Lung microvascular endothelial cell (primary cell): ENCODE data around the gene ECM1. TPM values are rescaled to one million over a fixed set of nuclear protein-coding genes. Genes with fewer than 3 reads are reported as not detected.

Experiments used
- DNase-seq, 2 donors: peaks; one replicate each; pipeline versions ENCODE4 v3.0.0 to v3.0.0-alpha.2; 2010; ENCODE audit warnings: low read depth in 2 of 2
- total RNA-seq: library from RNA; depleted of rRNA; stranded (reverse); fragments of >200 nt; gene quantifications from 2 replicates; pipeline ENCODE4 v1.2.1, GENCODE V29; 2014

The ECM1 gene
- total RNA-seq, 1 donor from 2014 or later = under 0.01 TPM

DNA sequence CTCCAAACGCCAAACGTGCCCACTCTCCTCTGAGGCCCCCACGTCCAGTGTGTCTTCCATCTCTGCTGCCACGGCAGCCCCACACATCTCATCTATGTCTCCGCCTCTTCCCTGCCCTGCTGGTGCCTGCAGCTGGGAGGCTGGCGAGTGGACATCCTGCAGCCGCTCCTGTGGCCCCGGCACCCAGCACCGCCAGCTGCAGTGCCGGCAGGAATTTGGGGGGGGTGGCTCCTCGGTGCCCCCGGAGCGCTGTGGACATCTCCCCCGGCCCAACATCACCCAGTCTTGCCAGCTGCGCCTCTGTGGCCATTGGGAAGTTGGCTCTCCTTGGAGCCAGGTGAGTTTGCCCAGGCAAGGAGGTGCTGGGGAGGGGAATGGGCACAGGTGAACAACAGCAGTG, 49.9 kb downstream of the ECM1 start:
- DNase-seq = peak; percentile 7 to 15

DNA sequence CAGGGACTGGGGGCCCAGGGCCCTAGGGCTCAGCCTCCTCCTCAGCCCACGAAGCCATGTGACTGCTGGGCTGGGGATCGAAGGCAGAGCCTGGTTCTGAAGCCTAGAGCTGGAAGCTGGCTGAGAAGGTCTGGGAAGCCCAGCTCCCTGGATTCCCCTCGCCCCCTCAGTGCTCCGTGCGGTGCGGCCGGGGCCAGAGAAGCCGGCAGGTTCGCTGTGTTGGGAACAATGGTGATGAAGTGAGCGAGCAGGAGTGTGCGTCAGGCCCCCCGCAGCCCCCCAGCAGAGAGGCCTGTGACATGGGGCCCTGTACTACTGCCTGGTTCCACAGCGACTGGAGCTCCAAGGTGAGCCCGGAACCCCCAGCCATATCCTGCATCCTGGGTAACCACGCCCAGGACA, 50.4 kb downstream of the ECM1 start:
- peak in 1 of 2 donors; percentile 10 for DNase-seq

DNA sequence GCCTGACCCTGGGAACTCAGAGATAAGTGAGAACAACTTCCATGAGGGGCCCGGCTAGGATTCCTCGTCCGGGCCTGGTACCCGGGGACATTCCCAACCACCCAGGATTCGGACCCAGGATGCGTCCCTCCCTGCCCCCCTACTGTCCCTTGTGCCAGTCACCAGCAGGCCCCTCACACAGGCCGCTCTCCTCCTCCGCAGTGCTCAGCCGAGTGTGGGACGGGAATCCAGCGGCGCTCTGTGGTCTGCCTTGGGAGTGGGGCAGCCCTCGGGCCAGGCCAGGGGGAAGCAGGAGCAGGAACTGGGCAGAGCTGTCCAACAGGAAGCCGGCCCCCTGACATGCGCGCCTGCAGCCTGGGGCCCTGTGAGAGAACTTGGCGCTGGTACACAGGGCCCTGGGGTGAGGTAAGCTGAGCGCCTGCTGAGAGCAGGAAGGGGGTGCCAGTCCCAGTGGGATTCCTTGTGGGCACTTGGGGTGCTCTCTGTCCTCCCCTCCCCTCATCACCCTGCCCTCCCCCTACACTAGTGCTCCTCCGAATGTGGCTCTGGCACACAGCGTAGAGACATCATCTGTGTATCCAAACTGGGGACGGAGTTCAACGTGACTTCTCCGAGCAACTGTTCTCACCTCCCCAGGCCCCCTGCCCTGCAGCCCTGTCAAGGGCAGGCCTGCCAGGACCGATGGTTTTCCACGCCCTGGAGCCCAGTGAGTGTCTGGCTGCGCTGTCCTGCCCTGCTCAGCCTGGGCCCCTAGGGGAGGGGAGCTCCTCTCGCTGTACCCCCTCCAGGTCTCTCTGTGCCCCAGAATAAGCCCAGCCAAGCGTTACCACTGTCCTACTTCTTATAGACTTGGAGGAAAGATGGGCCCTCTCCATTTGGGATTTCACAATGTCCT, 51.1 kb downstream of the ECM1 start:
- peak; percentile 85 for DNase-seq

DNA sequence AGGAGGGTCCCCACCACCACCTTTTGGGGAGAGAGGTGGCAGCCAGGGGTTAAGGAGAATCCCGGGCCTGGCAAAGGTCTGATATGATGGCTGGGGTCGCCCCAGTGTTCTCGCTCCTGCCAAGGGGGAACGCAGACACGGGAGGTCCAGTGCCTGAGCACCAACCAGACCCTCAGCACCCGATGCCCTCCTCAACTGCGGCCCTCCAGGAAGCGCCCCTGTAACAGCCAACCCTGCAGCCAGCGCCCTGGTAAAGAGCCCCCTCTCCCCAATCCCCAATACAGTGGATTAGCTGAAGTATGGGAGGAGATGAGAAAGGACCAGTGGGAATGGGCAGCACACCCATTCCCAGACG, 51.7 kb downstream of the ECM1 start:
- DNase-seq = no peak

DNA sequence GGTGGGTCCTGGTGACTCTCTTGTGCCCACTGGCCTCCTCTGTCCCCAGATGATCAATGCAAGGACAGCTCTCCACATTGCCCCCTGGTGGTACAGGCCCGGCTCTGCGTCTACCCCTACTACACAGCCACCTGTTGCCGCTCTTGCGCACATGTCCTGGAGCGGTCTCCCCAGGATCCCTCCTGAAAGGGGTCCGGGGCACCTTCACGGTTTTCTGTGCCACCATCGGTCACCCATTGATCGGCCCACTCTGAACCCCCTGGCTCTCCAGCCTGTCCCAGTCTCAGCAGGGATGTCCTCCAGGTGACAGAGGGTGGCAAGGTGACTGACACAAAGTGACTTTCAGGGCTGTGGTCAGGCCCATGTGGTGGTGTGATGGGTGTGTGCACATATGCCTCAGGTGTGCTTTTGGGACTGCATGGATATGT, 52.1 kb downstream of the ECM1 start:
- peak; percentile 74 to 85 for DNase-seq

DNA sequence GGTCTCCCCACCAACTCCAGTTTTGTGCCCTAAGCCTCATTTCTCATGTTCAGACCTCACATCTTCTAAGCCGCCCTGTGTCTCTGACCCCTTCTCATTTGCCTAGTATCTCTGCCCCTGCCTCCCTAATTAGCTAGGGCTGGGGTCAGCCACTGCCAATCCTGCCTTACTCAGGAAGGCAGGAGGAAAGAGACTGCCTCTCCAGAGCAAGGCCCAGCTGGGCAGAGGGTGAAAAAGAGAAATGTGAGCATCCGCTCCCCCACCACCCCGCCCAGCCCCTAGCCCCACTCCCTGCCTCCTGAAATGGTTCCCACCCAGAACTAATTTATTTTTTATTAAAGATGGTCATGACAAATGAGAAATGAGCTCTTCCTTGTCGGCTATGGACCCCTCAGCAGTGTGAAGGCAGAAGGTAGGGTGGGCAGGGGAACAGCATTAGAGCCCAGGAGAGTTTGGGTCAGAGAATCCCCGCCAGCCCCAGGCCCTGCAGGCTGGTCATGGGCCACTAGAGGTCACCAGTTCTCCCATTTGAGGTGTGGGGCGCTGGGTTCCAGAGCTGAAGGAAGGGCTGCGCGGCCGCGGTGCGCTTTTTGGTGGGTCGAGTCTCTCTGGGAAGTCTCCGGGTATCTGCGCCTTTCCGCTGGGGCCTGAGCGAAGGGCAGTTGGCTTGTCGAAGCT, 52.8 kb downstream of the ECM1 start:
- DNase-seq = peak in 1 of 2 donors; percentile 88

DNA sequence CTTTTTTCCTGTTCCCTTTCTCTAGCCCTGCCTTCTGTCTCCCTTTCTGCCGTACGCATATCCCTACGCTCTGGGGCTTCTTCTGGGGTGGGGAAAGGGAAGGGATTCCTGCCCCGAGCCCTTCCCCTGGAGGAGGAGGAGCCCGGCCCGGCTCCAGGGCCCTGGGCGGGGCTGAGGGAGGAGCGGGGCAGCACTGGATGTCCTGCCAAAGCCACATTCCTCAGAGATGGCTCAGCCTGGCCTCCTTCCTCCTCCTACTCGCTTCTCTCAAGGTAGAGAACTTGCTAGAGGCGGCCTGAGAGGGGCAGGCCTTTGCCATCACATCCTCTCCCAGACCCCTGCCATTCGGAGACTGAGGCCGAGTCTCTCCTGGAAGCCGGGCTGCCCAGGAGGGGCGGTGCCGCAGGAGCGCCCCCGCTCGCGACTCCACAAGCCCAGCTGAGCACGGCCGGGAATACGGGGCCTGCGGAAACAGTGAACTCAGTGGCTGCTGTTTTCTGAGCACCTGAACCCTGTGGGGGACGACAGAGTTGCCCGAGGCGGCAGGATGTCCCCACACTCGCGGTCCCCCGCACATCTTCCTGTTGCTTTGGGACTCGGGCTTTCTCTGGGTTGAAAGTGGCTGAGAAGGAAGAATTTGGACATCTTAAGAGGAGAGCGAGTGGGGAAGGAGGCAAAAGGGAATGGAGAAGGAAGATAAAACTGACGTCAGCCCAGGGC, 53.5 kb downstream of the ECM1 start:
- peak; percentile 86 to 99 for DNase-seq

DNA sequence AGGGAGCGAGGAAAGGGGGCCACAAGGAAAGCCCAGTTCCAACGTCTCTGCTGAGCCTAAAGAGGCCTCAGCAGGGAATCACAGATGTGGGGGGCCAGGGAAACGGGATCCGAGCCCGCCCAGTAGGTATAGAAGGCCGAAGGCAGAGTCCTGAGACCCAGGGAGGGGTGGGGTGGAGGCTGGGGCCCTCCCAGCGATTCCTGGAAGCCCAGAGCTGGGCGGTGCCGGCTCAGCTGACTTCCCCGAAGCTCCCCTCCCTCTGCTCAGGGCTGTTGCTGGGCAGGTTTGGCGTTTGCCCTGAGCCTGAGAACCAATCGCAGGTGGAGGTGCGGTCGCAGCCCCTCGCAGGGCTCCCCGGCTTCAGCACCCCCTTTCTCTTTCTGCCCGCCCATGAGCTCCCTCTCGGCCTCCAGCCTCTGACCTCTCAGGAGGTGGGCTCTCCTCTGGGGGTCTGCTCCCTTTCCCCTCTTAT, 54.1 kb downstream of the ECM1 start:
- DNase-seq = peak; percentile 93 to 94

DNA sequence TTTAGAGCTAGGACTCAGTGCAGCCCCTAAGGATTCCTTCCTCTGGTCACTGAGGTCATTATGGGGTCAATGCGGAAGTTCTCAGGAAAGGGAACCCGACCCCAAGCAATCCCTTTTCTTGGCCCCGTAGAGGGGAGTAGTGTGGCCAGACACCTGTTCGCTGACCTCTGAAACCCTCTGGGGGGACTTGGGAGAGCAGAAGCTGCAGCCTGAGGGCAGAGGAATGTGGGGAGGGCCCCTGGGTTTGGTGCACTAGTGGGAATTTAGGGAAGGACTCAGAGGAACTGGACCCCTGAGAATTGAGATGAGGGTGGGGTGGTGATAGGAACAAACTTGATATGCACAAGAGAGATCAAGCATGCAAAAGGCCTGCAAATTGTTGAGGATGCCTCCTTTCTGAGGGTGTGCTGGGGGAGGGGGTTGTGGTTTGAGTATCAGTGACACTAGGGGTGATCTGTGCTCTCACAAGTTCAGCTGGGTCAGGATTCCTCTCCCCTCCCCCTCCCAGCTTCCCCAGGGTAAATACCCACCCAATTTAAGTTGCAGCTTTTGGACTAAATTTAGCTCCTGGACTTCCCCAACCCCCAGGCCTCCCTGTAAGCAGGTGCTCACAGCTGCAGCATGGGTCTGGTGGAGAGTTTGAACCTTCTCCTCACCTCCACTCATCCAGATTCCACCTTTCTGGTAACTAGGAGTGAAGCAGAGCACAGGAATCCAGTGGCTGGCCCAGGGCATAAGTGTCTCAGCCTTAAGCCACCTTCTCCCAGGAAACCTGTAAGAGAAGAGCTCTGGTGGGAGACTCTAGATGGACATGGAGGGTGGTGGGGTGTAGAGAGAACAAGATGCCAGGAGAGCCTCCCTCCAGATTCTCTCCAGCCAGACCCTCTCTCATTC, 54.8 kb downstream of the ECM1 start:
- peak; percentile 20 to 28 for DNase-seq

Other genes with a start within 250 kb of the ECM1 start
- 110 and 128 TPM in 2 replicates for gene APH1A, start 239.1 kb upstream of the ECM1 start, total RNA-seq
- gene C1orf54, start 235.3 kb upstream of the ECM1 start, total RNA-seq = 2.4 and 10.5 TPM in 2 replicates
- 0.44 and 1.4 TPM in 2 replicates for gene CIART, start 225.6 kb upstream of the ECM1 start, total RNA-seq
- 42.9 and 51.6 TPM in 2 replicates for gene MRPS21, start 214.2 kb upstream of the ECM1 start, total RNA-seq
- 17.9 and 25.2 TPM in 2 replicates for gene PRPF3, start 186.6 kb upstream of the ECM1 start, total RNA-seq
- 6.3 and 7.9 TPM in 2 replicates for gene RPRD2, start 144.0 kb upstream of the ECM1 start, total RNA-seq
- 8.7 TPM in 2 replicates for gene TARS2, start 20.7 kb upstream of the ECM1 start, total RNA-seq
- not detected in 2 replicates for gene FALEC, start 7.6 kb downstream of the ECM1 start, total RNA-seq
- gene ADAMTSL4, start 41.3 kb downstream of the ECM1 start, total RNA-seq = 0.20 and 0.22 TPM in 2 replicates
- gene MCL1, start 71.5 kb downstream of the ECM1 start, total RNA-seq = 114 and 208 TPM in 2 replicates
- gene ENSA, start 121.5 kb downstream of the ECM1 start, total RNA-seq = 66.0 and 75.2 TPM in 2 replicates
- 9.1 and 10.0 TPM in 2 replicates for gene GOLPH3L, start 189.0 kb downstream of the ECM1 start, total RNA-seq
- gene HORMAD1, start 212.8 kb downstream of the ECM1 start, total RNA-seq = 0.20 TPM in 1 of 2 replicates, not detected in the other